Mammary epithelial cell (primary cell): ENCODE measurements around the gene COQ10A.
A peak's percentile ranks its signal among the peaks of the same experiment; 100 is the strongest.

Experiments
- CTCF ChIP-seq, 2 donors: IDR thresholded peaks in 1 of 2; conservative IDR thresholded peaks in 1 of 2; 2 replicates each; pipeline ENCODE4 v1.5.1; 2011 to 2012; ENCODE audit warnings: inconsistent platforms in 2 of 2, low read length in 2 of 2, mild to moderate bottlenecking in 2 of 2, control low read depth in 1 of 2, low read depth in 1 of 2; ENCODE audit not compliant: insufficient read depth in 1 of 2; ENCODE audit errors: extremely low read depth in 1 of 2
- EZH2 ChIP-seq: IDR thresholded peaks from 2 replicates; pipeline ENCODE4 v1.6.1; 2012; ENCODE audit warnings: low read length, inconsistent platforms, borderline replicate concordance

- peak in 1 of 2 donors; percentile 18 for TF ChIP-seq CTCF (conservative IDR thresholded peaks at IDR 0.05 in 1 of 2, IDR thresholded peaks at IDR 0.05 in 1 of 2; ENCODE audit: extremely low read depth in 1 of 2, insufficient read depth in 1 of 2, low read depth in 1 of 2, low read length in 2 of 2)
- no peak for TF ChIP-seq EZH2
These were observed 49.1 kb downstream of the COQ10A start, which contains the start of gene CNPY2 for GRCh38 chr12:56315622-56316473.
